Measurements from ENCODE around the gene UBASH3A.

The UBASH3A gene, protein sequence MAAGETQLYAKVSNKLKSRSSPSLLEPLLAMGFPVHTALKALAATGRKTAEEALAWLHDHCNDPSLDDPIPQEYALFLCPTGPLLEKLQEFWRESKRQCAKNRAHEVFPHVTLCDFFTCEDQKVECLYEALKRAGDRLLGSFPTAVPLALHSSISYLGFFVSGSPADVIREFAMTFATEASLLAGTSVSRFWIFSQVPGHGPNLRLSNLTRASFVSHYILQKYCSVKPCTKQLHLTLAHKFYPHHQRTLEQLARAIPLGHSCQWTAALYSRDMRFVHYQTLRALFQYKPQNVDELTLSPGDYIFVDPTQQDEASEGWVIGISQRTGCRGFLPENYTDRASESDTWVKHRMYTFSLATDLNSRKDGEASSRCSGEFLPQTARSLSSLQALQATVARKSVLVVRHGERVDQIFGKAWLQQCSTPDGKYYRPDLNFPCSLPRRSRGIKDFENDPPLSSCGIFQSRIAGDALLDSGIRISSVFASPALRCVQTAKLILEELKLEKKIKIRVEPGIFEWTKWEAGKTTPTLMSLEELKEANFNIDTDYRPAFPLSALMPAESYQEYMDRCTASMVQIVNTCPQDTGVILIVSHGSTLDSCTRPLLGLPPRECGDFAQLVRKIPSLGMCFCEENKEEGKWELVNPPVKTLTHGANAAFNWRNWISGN

DNA sequence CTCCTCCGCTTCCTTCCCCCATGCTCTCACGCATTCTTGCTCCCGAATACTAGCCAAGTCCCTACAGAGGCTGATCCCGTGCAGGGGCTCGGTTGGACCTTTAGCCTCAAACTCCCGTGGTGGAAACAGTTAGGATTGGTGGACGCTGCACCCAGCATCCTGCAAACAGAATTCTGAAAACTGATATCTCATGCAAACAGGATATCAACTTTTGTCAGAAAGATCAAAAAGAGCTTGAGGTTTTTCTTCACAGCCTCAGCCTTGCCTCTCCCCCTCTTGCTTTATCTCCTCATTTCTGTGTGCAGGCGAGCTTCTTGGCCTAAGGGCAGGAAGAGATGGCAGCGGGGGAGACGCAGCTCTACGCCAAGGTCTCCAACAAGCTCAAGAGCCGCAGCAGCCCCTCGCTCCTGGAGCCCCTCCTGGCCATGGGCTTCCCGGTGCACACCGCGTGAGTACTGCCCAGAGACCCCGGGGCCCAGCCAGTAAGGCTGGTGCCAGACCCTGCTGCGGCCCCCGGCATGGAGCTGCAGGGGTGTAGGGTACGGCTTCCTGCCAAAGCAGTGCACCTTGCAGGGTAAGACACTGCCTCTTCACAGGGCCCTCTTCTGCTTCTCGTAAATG is at the start of gene UBASH3A:
Gene UBASH3A (plus strand): TSS at position 292 of the 621 bp plus-strand sequence. CDS start 44 bp downstream, at position 336.
- peak; percentile 96 for DNase-seq

GRCh38 chr21:42356046-42356445 is 47.7 kb upstream of the UBASH3A start:
- no peak for DNase-seq

GRCh38 chr21:42356650-42357049 is 47.1 kb upstream of the UBASH3A start:
- DNase-seq = peak; percentile 50

DNA sequence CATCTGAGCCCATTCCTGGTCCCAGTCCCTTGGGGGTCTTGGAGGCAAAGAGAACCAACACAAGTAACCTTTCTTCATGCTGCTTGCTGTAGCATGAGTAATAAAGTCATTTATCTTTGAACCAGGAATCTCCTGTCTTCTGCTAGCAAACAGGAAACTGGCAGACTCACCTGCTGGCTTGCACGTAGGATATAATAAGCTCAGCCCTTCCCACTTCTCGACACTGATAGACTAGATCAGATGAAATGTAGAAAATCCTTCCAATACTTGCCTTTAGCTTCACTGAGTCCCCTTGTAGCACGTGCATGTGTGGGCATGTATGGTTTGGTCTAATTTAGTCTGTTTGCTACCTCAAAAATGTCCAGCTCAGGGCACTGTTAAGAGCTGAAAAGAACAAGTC is 46.4 kb upstream of the UBASH3A start:
- DNase-seq = no peak

DNA sequence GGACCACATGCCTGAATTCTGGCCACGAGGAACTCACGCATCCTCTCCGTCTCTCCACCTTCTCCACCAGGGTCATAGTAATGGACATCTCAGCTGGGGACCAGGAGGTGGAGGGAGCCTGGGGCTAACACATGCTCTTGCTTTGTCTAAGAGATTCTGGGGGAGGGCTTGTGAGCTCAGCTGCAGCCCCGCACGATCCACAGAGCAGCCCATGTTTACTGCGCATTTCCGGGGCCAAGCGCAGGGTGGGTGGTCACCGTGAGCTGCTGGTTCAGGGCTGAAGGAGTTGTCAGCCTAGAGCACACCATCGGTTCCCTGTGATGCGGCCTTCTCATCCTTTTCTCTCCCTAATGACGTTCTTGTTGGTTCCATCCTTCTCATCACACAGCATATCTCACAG is 45.4 kb upstream of the UBASH3A start:
- DNase-seq = no peak

DNA sequence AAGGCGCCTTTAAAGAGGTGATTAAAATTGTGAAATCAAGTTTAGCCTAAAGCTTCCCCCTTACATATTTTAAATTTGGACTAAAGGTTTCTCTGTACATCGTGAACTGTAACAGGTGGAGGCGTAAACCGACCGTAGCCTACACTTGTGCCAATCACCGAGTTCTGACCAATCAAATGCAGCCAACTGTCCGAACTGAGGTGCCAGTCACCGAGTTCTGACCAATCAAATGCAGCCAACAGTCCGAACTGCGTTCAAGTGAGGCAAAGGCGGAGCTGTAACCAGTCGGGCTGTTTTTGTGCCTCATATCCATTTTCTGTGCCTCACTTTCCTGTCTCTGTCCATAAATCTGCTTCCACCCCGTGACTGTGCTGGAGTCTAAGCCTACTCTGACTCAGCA is 44.8 kb upstream of the UBASH3A start:
- DNase-seq = no peak

GRCh38 chr21:42360317-42360716 is 43.4 kb upstream of the UBASH3A start:
- peak; percentile 46 for DNase-seq

DNA sequence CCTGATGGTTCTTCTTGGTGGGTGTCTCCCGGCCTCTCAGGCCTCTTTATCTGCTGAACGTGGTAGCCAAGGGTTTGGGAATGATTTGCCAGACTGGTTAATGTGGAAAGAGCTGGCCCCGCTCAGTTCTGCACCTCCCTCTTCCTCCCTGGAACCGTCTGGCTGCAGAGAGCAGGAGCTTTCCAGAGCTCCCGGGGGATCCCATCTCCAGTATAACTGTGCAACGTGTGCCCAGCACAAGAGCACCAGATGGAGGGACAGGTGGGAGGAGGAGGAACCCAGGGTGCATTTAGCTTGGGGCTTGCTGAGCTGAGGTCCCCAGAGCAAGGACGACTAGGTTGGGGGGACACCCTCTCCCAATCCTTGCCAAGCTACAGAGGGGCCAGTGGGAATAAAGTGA is 42.4 kb upstream of the UBASH3A start:
- no peak for DNase-seq

DNA sequence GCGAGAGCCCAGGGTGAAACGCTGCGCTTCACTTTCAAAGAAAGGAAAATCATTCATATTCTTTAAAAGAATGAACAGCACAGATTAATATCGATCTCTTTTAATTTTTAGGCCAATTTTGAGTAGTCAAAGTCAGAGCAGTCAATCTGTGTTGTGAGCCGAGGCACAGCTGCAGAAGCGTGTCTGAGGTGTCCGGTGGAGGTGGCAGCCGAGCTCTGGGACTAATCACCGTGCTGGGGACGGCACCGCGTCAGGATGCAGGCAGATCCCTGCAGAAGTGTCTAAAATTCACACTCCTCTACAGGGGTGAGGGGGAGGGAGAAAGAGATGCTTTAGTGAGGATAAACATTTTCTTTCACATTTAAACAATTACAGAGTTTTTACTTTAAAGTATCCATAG is 41.5 kb upstream of the UBASH3A start:
- no peak for DNase-seq

DNA sequence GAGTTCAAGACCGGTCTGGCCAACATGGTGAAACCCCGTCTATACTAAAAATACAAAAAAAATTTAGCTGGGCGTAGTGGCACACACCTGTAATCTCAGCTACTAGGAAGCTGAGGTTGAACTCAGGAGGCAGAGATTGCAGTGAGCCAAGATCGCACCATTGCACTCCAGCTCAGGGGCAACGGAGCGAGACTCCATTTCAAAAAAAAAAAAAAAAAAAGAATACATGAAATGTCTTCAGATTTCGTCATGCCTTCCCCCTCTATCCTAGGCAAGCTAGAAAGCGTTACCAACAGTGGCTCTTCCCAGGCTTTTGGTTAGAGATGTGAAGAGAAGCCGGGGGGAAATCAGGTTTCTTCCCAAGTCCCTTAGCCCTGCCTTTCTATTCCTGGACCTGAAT is 41.0 kb upstream of the UBASH3A start:
- DNase-seq = no peak

- DNase-seq = no peak
Measured at GRCh38 chr21:42363312-42363711, 40.4 kb upstream of the UBASH3A start.

DNA sequence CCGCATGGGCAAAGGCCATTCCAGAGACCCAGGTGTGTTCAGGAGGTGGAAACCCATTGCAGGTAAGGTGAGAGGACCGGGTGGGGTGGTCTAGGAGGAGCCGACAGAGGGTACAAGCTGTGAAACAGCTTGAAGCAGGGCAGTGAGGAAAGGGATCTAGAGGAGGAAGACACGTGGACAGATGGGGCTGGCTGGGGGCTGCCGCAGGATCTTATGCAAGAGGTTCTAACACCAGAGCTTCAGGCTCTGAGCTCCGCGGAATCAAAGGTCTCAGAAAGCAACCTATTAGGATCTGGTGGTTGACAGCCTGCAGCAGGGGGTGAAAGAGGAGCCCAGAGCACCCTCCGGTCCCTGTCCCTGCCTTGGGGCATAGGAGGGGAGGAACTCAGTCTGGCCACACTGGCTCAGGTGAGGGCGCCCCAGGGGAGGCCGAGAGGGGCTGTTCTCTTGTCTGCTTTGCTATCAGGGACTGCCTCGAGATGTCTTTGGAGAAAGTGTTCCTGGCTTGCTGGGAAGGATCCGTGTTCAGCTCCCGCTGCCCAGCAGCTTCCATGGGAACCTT is 39.3 kb upstream of the UBASH3A start:
- DNase-seq = peak; percentile 61

DNA sequence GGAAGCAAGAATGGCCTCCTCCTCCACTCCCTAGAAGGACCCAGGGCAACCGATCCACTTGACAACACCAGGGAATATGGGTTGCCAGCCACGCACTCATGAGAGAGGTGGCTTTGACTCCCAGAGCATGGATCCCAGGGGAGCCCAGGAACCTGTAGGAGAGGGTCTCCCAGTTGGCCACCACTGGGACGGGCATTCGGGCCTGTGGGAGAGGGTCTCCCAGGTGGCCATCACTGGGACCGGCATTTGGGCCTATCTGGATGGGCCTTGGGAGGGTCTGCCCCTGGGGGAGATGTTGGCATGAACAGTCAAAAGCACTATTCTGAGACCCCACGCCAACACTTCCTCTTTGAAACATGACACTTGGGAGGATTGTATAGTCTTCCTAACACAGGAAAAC is 37.9 kb upstream of the UBASH3A start:
- DNase-seq = no peak

GRCh38 chr21:42366292-42367010 is 37.3 kb upstream of the UBASH3A start, which contains the start of gene TFF1:
TFF1 (minus strand) TSS chr21:42366535; CDS start chr21:42366495, 40 bp downstream.
- no peak for DNase-seq

DNA sequence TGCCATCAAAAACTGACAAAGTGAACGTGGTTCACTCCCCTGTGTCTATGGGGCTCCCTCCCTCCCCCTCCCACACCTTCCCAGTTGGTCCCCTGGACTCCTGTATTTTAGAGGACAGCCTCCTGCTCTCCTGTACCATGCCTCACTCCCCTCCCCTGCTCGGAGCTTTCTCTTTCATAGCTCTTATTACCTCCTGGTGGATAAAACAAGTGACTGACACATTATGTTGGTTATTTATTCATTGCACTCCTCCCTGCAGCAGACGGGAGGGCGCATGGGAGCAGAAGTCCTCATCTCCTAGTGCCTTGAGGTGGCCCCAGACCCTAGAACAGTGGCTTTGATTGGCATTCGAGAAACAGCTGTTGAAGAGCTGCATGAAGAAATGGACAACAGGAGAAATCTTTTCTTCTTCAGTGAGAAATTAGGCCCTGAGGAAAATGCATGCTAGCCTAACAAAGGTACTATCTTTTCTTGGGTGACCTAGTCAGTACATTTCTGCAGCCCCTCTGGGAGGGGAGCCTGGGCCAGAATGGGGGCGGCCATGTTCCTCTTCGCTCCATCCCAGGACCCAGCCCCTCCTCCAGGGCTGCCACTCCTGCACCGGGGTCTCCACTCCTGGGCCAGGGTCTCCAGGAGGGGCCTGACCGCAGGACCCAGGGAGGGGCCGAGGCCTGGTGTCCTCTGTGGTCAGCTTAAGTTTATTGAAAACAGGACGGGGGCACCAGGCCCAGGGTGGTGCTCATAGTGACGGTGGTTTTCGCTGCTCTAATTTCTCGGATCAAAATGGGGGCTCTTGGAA is 36.1 kb upstream of the UBASH3A start:
- peak; percentile 17 for DNase-seq

GRCh38 chr21:42369821-42370220 is 33.9 kb upstream of the UBASH3A start:
- DNase-seq = no peak

- no peak for DNase-seq
Measured at GRCh38 chr21:42370894-42371654, 32.6 kb upstream of the UBASH3A start.

- DNase-seq = no peak
Measured at GRCh38 chr21:42373196-42373907, 30.4 kb upstream of the UBASH3A start.

- no peak for DNase-seq
Measured at GRCh38 chr21:42373908-42374455, 29.7 kb upstream of the UBASH3A start.

GRCh38 chr21:42374457-42374856 is 29.2 kb upstream of the UBASH3A start:
- no peak for DNase-seq
